Measurements from ENCODE around the gene PRIM1.

- no peak for TF ChIP-seq CTCF (IDR thresholded peaks at IDR 0.05)
- TF ChIP-seq EZH2 (IDR thresholded peaks at IDR 0.05), result no peak
- TF ChIP-seq EZH2phosphoT487 (IDR thresholded peaks at IDR 0.05), result no peak
These were observed 64.6 kb downstream of the PRIM1 start for GRCh38 chr12:56687223-56688128.
